Head of caudate nucleus (tissue), 42 donors: ENCODE results near the gene NLRP10.
"Not testable (repeated sequence)": the region's sequence is repeated elsewhere in the genome, so short reads cannot be mapped to it uniquely, and the experiment has no call there.

Source experiments
- DNase-seq, 42 donors: peaks; one replicate each; pipeline versions ENCODE4 v3.0.0 to v3.0.0-alpha.2; 2020 to 2021; ENCODE audit warnings: mixed read lengths in 7 of 42
- intact Hi-C: fragments of 100-400 bp; cut with DNase I; formaldehyde crosslinking; loops from one replicate; pipeline ENCODE4 v1.15.0; 2022

NLRP10 gene

GRCh38 chr11:7965386-7965785 lies at the start of gene NLRP10:
NLRP10 (minus strand) TSS chr11:7965447; CDS start chr11:7963495, 1,952 bp downstream.
- DNase-seq: no peak
- intact Hi-C loops: no loop called here

- intact Hi-C loops: no loop called here
- DNase-seq: no peak
These were observed 48.6 kb upstream of the NLRP10 start for GRCh38 chr11:8013833-8014232.

- DNase-seq: peak in 6 of 42 donors; percentile 13 to 65 (median 31)
- intact Hi-C loops: no loop called here
These were observed 46.8 kb upstream of the NLRP10 start for GRCh38 chr11:8011981-8012444.

- intact Hi-C loops: no loop called here
These were observed 46.1 kb upstream of the NLRP10 start for GRCh38 chr11:8011371-8011770.

GRCh38 chr11:8009856-8010255 lies 44.6 kb upstream of the NLRP10 start:
- intact Hi-C loops: no loop called here

More at GRCh38 chr11:8011371-8011770, 46.1 kb upstream of the NLRP10 start:
- DNase-seq: no peak

GRCh38 chr11:8008212-8008611 lies 43.0 kb upstream of the NLRP10 start:
- intact Hi-C loops: no loop called here
- DNase-seq: no peak

More at GRCh38 chr11:8009856-8010255, 44.6 kb upstream of the NLRP10 start:
- DNase-seq: no peak

- DNase-seq: peak in 39 of 42 donors; percentile 31 to 86 (median 66)
- intact Hi-C loops: no loop called here
These were observed 41.2 kb upstream of the NLRP10 start for GRCh38 chr11:8006349-8006977.

- intact Hi-C loops: no loop called here
- no peak for DNase-seq
These were observed 40.3 kb upstream of the NLRP10 start for GRCh38 chr11:8005556-8005955.

- DNase-seq: no peak
- intact Hi-C loops: no loop called here
These were observed 38.8 kb upstream of the NLRP10 start for GRCh38 chr11:8004008-8004407.

GRCh38 chr11:8003187-8003586 lies 37.9 kb upstream of the NLRP10 start:
- intact Hi-C loops: no loop called here
- no peak for DNase-seq

GRCh38 chr11:8002676-8003075 lies 37.4 kb upstream of the NLRP10 start:
- intact Hi-C loops: no loop called here

GRCh38 chr11:8000390-8000789 lies 35.1 kb upstream of the NLRP10 start:
- intact Hi-C loops: no loop called here
- no peak for DNase-seq

More at GRCh38 chr11:8002676-8003075, 37.4 kb upstream of the NLRP10 start:
- DNase-seq: no peak

GRCh38 chr11:7999795-8000194 lies 34.5 kb upstream of the NLRP10 start:
- intact Hi-C loops: no loop called here
- DNase-seq: no peak

GRCh38 chr11:7994581-7995278 lies 29.5 kb upstream of the NLRP10 start:
- DNase-seq: no peak
- intact Hi-C loops: no loop called here

GRCh38 chr11:7987560-7987883 lies 22.3 kb upstream of the NLRP10 start:
- intact Hi-C loops: loop anchor here (5.0 to 10.0 kb wide), 3 partner anchors 95 to 893 kb away; partner anchors contain the start of gene SYT9
- DNase-seq: not testable (repeated sequence)

- DNase-seq: peak; percentile 82 to 98 (median 94)
- intact Hi-C loops: loop anchor here (5.0 to 10.0 kb wide), 3 partner anchors 95 to 892 kb away; partner anchors contain the start of gene SYT9
These were observed 21.7 kb upstream of the NLRP10 start, which contains the start of gene EIF3F for GRCh38 chr11:7986768-7987559. EIF3F (plus strand) TSS chr11:7987337; CDS start chr11:7987353, 16 bp downstream.

- no peak for DNase-seq
- intact Hi-C loops: loop anchor here (10.0 kb wide), 2 partner anchors 729 to 889 kb away; partner anchors contain the start of gene SYT9
These were observed 18.8 kb upstream of the NLRP10 start for GRCh38 chr11:7983832-7984590.

- DNase-seq: no peak
These were observed 17.4 kb upstream of the NLRP10 start for GRCh38 chr11:7982582-7983119.

More at GRCh38 chr11:7982582-7983119, 17.4 kb upstream of the NLRP10 start:
- intact Hi-C loops: loop anchor here (10.0 kb wide), 2 partner anchors 728 to 888 kb away; partner anchors contain the start of gene SYT9
